ENCODE data around the gene IFT74.

IFT74 gene

GRCh38 chr9:26973989-26974388 lies 17.8 kb downstream of the IFT74 start:
- no peak for DNase-seq (ENCODE audit: low read depth)
- no peak for TF ChIP-seq CTCF (IDR thresholded peaks at IDR 0.05; ENCODE audit: insufficient read depth, low read depth, low read length, missing control alignments)
- H3K4me3 ChIP-seq (ENCODE audit: low read length), result no peak overlapping the region

- no peak overlapping the region for H3K4me3 ChIP-seq (ENCODE audit: low read length)
- no peak for DNase-seq (ENCODE audit: low read depth)
- TF ChIP-seq CTCF (IDR thresholded peaks at IDR 0.05; ENCODE audit: insufficient read depth, low read depth, low read length, missing control alignments), result no peak
Observed at GRCh38 chr9:26974927-26975326, 18.7 kb downstream of the IFT74 start.

DNA sequence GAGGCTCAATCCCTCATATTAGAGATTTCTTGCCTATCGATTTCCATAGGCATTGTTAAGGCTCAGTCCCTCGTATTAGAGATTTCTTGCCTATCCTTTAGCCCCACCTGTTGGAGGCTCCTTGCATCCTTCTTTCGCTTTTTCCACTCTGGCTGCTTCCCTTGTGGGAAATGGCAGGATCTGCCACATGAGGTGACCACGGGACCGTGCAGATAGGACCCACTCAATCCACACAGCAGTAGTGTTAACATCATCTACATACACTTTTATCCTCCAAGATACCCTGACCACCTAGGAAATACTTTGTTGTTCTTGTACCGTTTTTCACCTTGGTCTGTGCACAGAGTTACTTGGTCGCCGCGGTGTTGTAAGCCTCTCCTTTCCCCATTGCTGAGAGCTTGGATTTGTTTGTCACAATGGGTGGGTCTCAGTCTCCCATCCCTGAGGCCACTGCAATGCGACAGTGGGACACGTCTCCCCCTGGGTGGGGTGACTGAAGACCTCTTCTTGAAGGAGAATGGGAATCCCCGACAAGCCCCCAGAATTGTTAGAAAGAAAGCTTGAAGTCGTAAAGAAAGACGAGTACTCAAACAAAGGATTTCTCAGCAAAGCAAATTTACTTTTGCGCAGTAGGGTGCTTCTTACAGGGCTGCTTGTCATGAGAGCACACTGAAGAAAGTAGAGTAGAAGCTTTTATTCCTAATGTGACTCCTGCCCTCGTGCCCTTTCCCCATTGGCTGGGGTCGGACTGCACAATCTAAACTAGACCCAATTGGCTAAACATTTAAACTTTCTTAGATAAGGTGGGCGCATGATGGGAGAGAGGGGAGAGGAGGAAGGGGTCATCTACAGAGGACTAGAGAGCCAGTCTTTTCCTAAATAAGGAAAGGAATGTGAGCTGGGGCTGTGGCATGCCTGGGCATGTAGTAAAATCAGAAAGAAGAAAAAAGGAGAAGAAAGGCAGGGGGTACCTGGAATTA lies 19.8 kb downstream of the IFT74 start:
- peak; percentile 31 for TF ChIP-seq CTCF (IDR thresholded peaks at IDR 0.05; ENCODE audit: insufficient read depth, low read depth, low read length, missing control alignments)
- DNase-seq (ENCODE audit: low read depth), result peak; percentile 37
- no peak overlapping the region for H3K4me3 ChIP-seq (ENCODE audit: low read length)

DNA sequence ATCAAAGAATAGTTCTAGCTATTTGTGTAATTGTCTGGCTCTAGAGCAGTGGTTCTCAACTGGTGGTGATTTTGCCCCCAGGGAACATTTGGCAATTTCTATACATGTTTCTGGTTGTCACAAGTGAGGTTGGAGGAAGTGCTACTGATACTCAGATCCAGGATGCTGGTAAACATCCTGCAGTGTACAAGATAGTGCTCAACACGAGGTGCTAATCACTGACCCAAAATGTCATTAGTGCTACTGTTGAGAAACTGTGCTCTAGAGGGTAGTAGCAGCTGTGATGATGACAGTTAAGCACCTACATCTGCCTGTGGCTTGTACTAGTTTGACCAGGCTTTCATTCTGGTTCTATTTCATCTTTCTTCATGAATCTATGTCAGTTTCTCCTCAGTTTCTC lies 27.1 kb downstream of the IFT74 start:
- DNase-seq (ENCODE audit: low read depth), result no peak
- TF ChIP-seq CTCF (IDR thresholded peaks at IDR 0.05; ENCODE audit: insufficient read depth, low read depth, low read length, missing control alignments), result no peak
- H3K4me3 ChIP-seq (ENCODE audit: low read length), result no peak overlapping the region

- DNase-seq (ENCODE audit: low read depth), result no peak
- H3K4me3 ChIP-seq (ENCODE audit: low read length), result no peak overlapping the region
- TF ChIP-seq CTCF (IDR thresholded peaks at IDR 0.05; ENCODE audit: insufficient read depth, low read depth, low read length, missing control alignments), result no peak
Observed at GRCh38 chr9:26995810-26996209, 39.6 kb downstream of the IFT74 start.

DNA sequence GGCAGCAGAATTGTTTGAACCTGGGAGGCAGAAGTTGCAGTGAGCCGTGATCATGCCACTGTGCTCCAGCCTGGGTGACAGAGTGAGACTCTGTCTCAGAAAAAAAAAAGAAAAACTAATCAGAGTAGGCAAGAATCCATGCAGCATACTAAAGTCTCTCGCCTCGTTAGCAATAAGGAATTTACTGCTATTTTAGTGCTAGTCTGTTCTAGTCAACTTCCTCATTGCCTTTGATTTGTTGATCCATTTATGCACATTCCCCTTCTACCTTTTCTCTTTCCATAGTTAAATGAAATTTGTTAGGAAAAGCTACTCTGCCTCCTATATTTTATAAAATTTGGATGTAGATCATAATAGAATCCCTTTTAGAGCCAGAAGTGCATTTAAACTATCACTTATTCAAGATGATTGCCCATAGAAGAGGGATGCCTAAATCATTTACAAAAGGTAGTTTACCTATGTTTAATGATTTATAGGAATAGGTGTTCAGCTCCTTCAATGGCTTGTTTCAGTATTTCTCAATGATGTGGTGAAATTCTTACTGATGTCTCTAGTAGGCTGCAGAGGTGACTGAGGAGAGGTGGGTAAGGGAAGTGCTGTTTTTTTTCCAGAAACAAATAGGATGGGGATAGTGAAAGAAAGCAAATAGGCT lies 47.3 kb downstream of the IFT74 start:
- no peak for TF ChIP-seq CTCF (IDR thresholded peaks at IDR 0.05; ENCODE audit: insufficient read depth, low read depth, low read length, missing control alignments)
- H3K4me3 ChIP-seq (ENCODE audit: low read length), result no peak overlapping the region
- no peak for DNase-seq (ENCODE audit: low read depth)
